ENCODE results near the gene NXN. TPM values are rescaled to one million over a fixed set of nuclear protein-coding genes. Genes with fewer than 3 reads are reported as not detected.

The NXN gene
- total and polyA plus RNA-seq, 2 experiments from 2014 or later: 8.0 to 41.9 TPM

GRCh38 chr17:812638-813204, 166.9 kb downstream of the NXN start:
- Histone ChIP-seq H3F3A (ENCODE audit: insufficient read depth) (no peaks in the 10 kb centered on the region), H2AFZ (no peak overlapping the region), H4K20me1 (ENCODE audit: insufficient read depth) (no peaks in the 10 kb centered on the region), H3K9me3 (ENCODE audit: low read depth) (no peaks in the 10 kb centered on the region), H3K4me3 (no peak overlapping the region), H3K27ac (no peak overlapping the region), H3K27me3 (replicated peaks; ENCODE audit: insufficient read depth) (no peaks in the 10 kb centered on the region), H3K79me2 (ENCODE audit: insufficient read depth) (no peaks in the 10 kb centered on the region), H3K9me2 (ENCODE audit: insufficient read depth) (no peaks in the 10 kb centered on the region), H3K36me3 (ENCODE audit: low read depth) (no peaks in the 10 kb centered on the region; the same call in 1 of the 2 replicates), H3K4me2 (ENCODE audit: unreplicated experiment) (no peak overlapping the region), H3K9ac (no peak overlapping the region), H3K4me1 (ENCODE audit: insufficient read depth) (no peaks in the 10 kb centered on the region)
- no peak for DNase-seq
- TF ChIP-seq EZH2phosphoT487 (IDR thresholded peaks at IDR 0.05; ENCODE audit: insufficient read depth, low read depth) (no peak), EZH2 (IDR thresholded peaks at IDR 0.05; ENCODE audit: insufficient read depth, poor library complexity, severe bottlenecking) (no peak)
- WGBS, 2 experiments (ENCODE audit: low coverage in 1 of 2, low lambda C conversion rate in 2 of 2, missing lambda C conversion rate in 2 of 2): 98% methylated on average over 14 of the region's 14 CpGs
- in situ Hi-C loops (cut with MboI): no loop called here

- Histone ChIP-seq H4K20me1 (ENCODE audit: insufficient read depth) (no peaks in the 10 kb centered on the region), H3K79me2 (ENCODE audit: insufficient read depth) (no peaks in the 10 kb centered on the region), H3K4me1 (ENCODE audit: insufficient read depth) (no peaks in the 10 kb centered on the region), H3K9me2 (ENCODE audit: insufficient read depth) (no peaks in the 10 kb centered on the region), H3K36me3 (ENCODE audit: low read depth) (no peaks in the 10 kb centered on the region; the same call in 1 of the 2 replicates), H3K9me3 (ENCODE audit: low read depth) (no peaks in the 10 kb centered on the region), H3F3A (ENCODE audit: insufficient read depth) (no peaks in the 10 kb centered on the region), H3K9ac (no peak overlapping the region), H2AFZ (no peak overlapping the region), H3K4me2 (ENCODE audit: unreplicated experiment) (no peak overlapping the region), H3K4me3 (no peak overlapping the region), H3K27ac (no peak overlapping the region), H3K27me3 (replicated peaks; ENCODE audit: insufficient read depth) (no peaks in the 10 kb centered on the region)
- TF ChIP-seq EZH2phosphoT487 (IDR thresholded peaks at IDR 0.05; ENCODE audit: insufficient read depth, low read depth): no peak
- no peak for TF ChIP-seq EZH2 (IDR thresholded peaks at IDR 0.05; ENCODE audit: insufficient read depth, poor library complexity, severe bottlenecking)
- 92 to 93% methylated on average over 26 to 28 of the region's 29 CpGs for WGBS, 2 experiments (ENCODE audit: low coverage in 1 of 2, low lambda C conversion rate in 2 of 2, missing lambda C conversion rate in 2 of 2)
- in situ Hi-C loops (cut with MboI): no loop called here
- DNase-seq: no peak
These were observed 168.4 kb downstream of the NXN start for GRCh38 chr17:811051-811784.

DNA sequence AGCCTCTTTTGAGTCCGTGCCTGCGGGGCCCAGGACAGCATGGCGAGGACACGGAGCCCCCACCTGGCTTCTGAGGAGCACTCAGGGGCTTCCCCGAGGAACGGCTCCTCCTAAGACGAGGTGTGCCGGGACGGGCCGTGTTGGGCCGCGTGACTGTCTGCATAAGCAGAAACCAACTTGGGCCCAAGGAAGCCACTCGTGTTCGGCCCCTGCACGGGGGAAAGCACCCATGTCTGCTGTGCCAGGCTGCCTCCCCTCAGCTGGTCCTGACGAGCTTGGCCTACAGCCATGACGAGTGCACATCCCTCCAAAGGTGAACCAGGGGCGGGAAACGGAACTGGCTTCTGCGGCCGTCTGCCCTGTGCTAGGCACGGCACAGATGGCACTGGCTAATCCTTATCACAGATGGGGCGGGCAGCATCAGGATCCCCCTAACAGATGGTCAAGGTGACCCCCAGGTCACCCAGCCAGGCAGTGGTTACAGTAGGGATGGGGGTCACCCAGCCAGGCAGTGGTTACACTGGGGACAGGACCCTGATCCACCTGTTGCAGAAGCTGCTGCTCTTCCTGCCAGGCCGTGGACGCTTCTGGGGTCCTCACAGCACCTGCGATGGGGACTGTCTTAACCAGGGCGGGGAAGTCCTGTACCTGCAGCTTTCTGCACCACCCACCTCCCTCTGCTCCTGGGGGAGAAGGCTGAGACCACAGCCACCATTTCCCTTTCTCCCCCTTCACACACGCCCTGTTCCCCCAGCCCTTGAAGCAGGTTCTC, 171.9 kb downstream of the NXN start:
- in situ Hi-C loops (cut with MboI): no loop called here
- Histone ChIP-seq H3K9me3 (ENCODE audit: low read depth) (no peaks in the 10 kb centered on the region), H3K27me3 (replicated peaks; ENCODE audit: insufficient read depth) (no peaks in the 10 kb centered on the region), H3K79me2 (ENCODE audit: insufficient read depth) (no peaks in the 10 kb centered on the region), H3K27ac (no peak overlapping the region), H3K4me2 (ENCODE audit: unreplicated experiment) (no peak overlapping the region), H3F3A (ENCODE audit: insufficient read depth) (no peaks in the 10 kb centered on the region), H3K4me3 (no peak overlapping the region), H2AFZ (no peak overlapping the region), H4K20me1 (ENCODE audit: insufficient read depth) (no peaks in the 10 kb centered on the region), H3K9me2 (ENCODE audit: insufficient read depth) (no peaks in the 10 kb centered on the region), H3K36me3 (ENCODE audit: low read depth) (no peaks in the 10 kb centered on the region), H3K4me1 (ENCODE audit: insufficient read depth) (no peaks in the 10 kb centered on the region), H3K9ac (no peak overlapping the region)
- 91 to 95% methylated on average over 28 of the region's 28 CpGs for WGBS, 2 experiments (ENCODE audit: low coverage in 1 of 2, low lambda C conversion rate in 2 of 2, missing lambda C conversion rate in 2 of 2)
- no peak for DNase-seq
- TF ChIP-seq EZH2 (IDR thresholded peaks at IDR 0.05; ENCODE audit: insufficient read depth, poor library complexity, severe bottlenecking) (no peak), EZH2phosphoT487 (IDR thresholded peaks at IDR 0.05; ENCODE audit: insufficient read depth, low read depth) (no peak)

DNA sequence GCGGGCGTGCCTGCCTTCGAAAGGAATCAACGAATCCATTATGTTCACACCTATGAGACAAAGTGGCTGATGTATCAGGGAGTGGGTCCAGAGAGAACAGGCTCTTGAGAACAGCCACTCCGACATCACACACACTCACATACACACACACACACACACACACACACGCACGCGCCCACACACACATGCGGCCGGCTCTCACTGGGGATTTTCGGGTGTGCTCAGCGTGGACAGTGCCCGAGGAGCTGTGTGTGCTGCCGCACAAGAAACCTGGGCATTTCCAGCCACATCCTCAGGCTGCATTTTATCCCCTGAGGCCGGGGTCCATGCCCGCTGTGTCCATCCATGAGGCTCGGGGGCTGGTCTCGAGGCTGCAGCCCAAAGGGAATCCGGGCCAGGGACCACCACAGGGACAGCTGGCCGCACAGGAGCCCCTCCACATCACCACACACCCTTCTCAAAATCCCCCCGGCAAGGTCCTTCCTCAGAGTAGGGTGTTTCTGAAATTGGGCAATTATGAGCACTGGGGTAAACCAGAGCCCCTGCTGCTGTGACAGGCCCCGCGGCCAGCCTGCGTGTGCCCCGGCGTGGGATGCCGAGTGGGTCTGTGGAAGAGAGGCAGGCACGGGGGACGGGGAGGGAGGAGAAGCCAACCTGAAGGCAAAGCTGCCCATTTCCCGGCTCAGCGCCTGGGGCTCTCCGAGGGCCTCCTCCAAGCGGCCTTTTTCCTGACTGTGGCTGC, 172.6 kb downstream of the NXN start:
- no peak overlapping the region for H3K4me2 ChIP-seq (ENCODE audit: unreplicated experiment)
- no peaks in the 10 kb centered on the region for H3F3A ChIP-seq (ENCODE audit: insufficient read depth)
- H3K9me2 ChIP-seq (ENCODE audit: insufficient read depth): no peaks in the 10 kb centered on the region
- 91 to 96% methylated on average over 29 to 33 of the region's 33 CpGs for WGBS, 2 experiments (ENCODE audit: low coverage in 1 of 2, low lambda C conversion rate in 2 of 2, missing lambda C conversion rate in 2 of 2)
- no peaks in the 10 kb centered on the region for H4K20me1 ChIP-seq (ENCODE audit: insufficient read depth)
- H3K9me3 ChIP-seq (ENCODE audit: low read depth): no peaks in the 10 kb centered on the region
- H3K79me2 ChIP-seq (ENCODE audit: insufficient read depth): no peaks in the 10 kb centered on the region
- H2AFZ ChIP-seq: no peak overlapping the region
- no peak for DNase-seq
- no peaks in the 10 kb centered on the region for H3K36me3 ChIP-seq (ENCODE audit: low read depth)
- no peaks in the 10 kb centered on the region for H3K4me1 ChIP-seq (ENCODE audit: insufficient read depth)
- H3K27ac ChIP-seq: no peak overlapping the region
- TF ChIP-seq EZH2 (IDR thresholded peaks at IDR 0.05; ENCODE audit: insufficient read depth, poor library complexity, severe bottlenecking) (no peak), EZH2phosphoT487 (IDR thresholded peaks at IDR 0.05; ENCODE audit: insufficient read depth, low read depth) (no peak)
- no peak overlapping the region for H3K4me3 ChIP-seq
- H3K9ac ChIP-seq: no peak overlapping the region
- H3K27me3 ChIP-seq (replicated peaks; ENCODE audit: insufficient read depth): no peaks in the 10 kb centered on the region
- in situ Hi-C loops (cut with MboI): no loop called here

All from GM23248 (cell line).